Measurements from ENCODE around the gene WNT1. TPM values are rescaled to one million over a fixed set of nuclear protein-coding genes. Genes with fewer than 3 reads are reported as not detected.

The WNT1 gene
- total RNA-seq, 2 experiments from 2014 or later, result 0.81 to 1.1 TPM

- CTCF ChIA-PET, result interaction anchor here (1.0 to 1.3 kb wide), 2 partner anchors 27 to 108 kb away, joined by 3 to 4 read pairs; no protein-coding TSS in a partner anchor
- Mint-ChIP-seq H3K36me3 (ENCODE audit: low read depth) (no peaks in the 10 kb centered on the region), H3K4me1 (ENCODE audit: low read depth) (peaks cover 12% of the 10 kb centered on the region), H3K9me3 (ENCODE audit: insufficient read depth) (no peaks in the 10 kb centered on the region), H3K27ac (no peak overlapping the region), H3K27me3 (ENCODE audit: low read depth) (peaks cover 17% of the 10 kb centered on the region), H3K4me3 (no peak overlapping the region)
- no peak for DNase-seq
- POLR2A ChIA-PET, result interaction anchor here (0.6 kb wide), 1 partner anchor 23 kb away, joined by 3 read pairs; no protein-coding TSS in a partner anchor
- ATAC-seq, result no peak
Observed at GRCh38 chr12:48961331-48961730, 16.8 kb upstream of the WNT1 start.

- POLR2A ChIA-PET, result interaction anchor here (0.5 to 1.2 kb wide), 2 partner anchors 36 to 96 kb away, joined by 4 to 5 read pairs; partner anchors contain the start of genes FKBP11 and RND1
- Mint-ChIP-seq H3K4me3 (no peak overlapping the region), H3K27ac (no peak overlapping the region), H3K4me1 (ENCODE audit: low read depth) (peaks cover 7% of the 10 kb centered on the region), H3K36me3 (ENCODE audit: low read depth) (no peaks in the 10 kb centered on the region), H3K27me3 (ENCODE audit: low read depth) (peaks cover 20% of the 10 kb centered on the region), H3K9me3 (ENCODE audit: insufficient read depth) (no peaks in the 10 kb centered on the region)
- CTCF ChIA-PET, result interaction anchor here (1.0 to 1.3 kb wide), 2 partner anchors 26 to 109 kb away, joined by 3 to 4 read pairs; no protein-coding TSS in a partner anchor
- DNase-seq (no peak), ATAC-seq (no peak)
Observed at GRCh38 chr12:48961801-48962200, 16.3 kb upstream of the WNT1 start.

GRCh38 chr12:48965298-48965838 lies 12.8 kb upstream of the WNT1 start:
- no peaks in the 10 kb centered on the region for H3K36me3 Mint-ChIP-seq (ENCODE audit: low read depth)
- peaks cover 36% of the 10 kb centered on the region for H3K27me3 Mint-ChIP-seq (ENCODE audit: low read depth)
- ChIA-PET CTCF (interaction anchor here (2.3 to 3.2 kb wide), 2 partner anchors 8 to 23 kb away, joined by 5 to 15 read pairs; no protein-coding TSS in a partner anchor), POLR2A (no interaction called here)
- no peaks in the 10 kb centered on the region for H3K9me3 Mint-ChIP-seq (ENCODE audit: insufficient read depth)
- H3K4me3 Mint-ChIP-seq, result no peak overlapping the region
- ATAC-seq (no peak), DNase-seq (no peak)
- H3K27ac Mint-ChIP-seq, result no peak overlapping the region
- peaks cover 10% of the 10 kb centered on the region for H3K4me1 Mint-ChIP-seq (ENCODE audit: low read depth)

GRCh38 chr12:48966177-48966895 lies 11.8 kb upstream of the WNT1 start:
- H3K36me3 Mint-ChIP-seq (ENCODE audit: low read depth), result no peaks in the 10 kb centered on the region
- H3K27me3 Mint-ChIP-seq (ENCODE audit: low read depth), result peaks cover 38% of the 10 kb centered on the region
- ChIA-PET CTCF (interaction anchor here (0.9 to 6.0 kb wide), 6 partner anchors 9 to 76 kb away, joined by 3 to 41 read pairs (median 6); partner anchors contain the start of genes ARF3 and WNT1), POLR2A (interaction anchor here (0.6 kb wide), 1 partner anchor 11 kb away, joined by 3 read pairs; no protein-coding TSS in a partner anchor)
- H3K9me3 Mint-ChIP-seq (ENCODE audit: insufficient read depth), result no peaks in the 10 kb centered on the region
- DNase-seq, result no peak
- no peak overlapping the region for H3K4me3 Mint-ChIP-seq
- H3K4me1 Mint-ChIP-seq (ENCODE audit: low read depth), result peaks cover 20% of the 10 kb centered on the region
- H3K27ac Mint-ChIP-seq, result no peak overlapping the region
- ATAC-seq, result no peak

GRCh38 chr12:48967991-48968390 lies 10.1 kb upstream of the WNT1 start:
- POLR2A ChIA-PET, result interaction anchor here (1.2 kb wide), 1 partner anchor 10 kb away, joined by 3 read pairs; the partner anchor contains the start of gene WNT1
- CTCF ChIA-PET, result interaction anchor here (1.4 to 6.0 kb wide), 5 partner anchors 11 to 26 kb away, joined by 3 to 42 read pairs (median 5); partner anchors contain the start of genes ARF3 and WNT1
- peaks cover 54% of the 10 kb centered on the region for H3K27me3 Mint-ChIP-seq (ENCODE audit: low read depth)
- H3K4me3 Mint-ChIP-seq, result no peak overlapping the region
- H3K27ac Mint-ChIP-seq, result no peak overlapping the region
- no peaks in the 10 kb centered on the region for H3K36me3 Mint-ChIP-seq (ENCODE audit: low read depth)
- ATAC-seq, result no peak
- H3K4me1 Mint-ChIP-seq (ENCODE audit: low read depth), result peaks cover 35% of the 10 kb centered on the region
- no peak for DNase-seq
- no peaks in the 10 kb centered on the region for H3K9me3 Mint-ChIP-seq (ENCODE audit: insufficient read depth)

GRCh38 chr12:48968467-48968866 lies 9.7 kb upstream of the WNT1 start:
- H3K9me3 Mint-ChIP-seq (ENCODE audit: insufficient read depth), result no peaks in the 10 kb centered on the region
- H3K36me3 Mint-ChIP-seq (ENCODE audit: low read depth), result no peaks in the 10 kb centered on the region
- ChIA-PET POLR2A (interaction anchor here (0.7 to 1.2 kb wide), 3 partner anchors 9 to 116 kb away, joined by 3 read pairs; partner anchors contain the start of gene WNT1), CTCF (interaction anchor here (1.2 to 6.0 kb wide), 8 partner anchors 8 to 77 kb away, joined by 3 to 42 read pairs (median 4); partner anchors contain the start of genes ARF3 and WNT1)
- peaks cover 37% of the 10 kb centered on the region for H3K4me1 Mint-ChIP-seq (ENCODE audit: low read depth)
- H3K27me3 Mint-ChIP-seq (ENCODE audit: low read depth), result peaks cover 58% of the 10 kb centered on the region
- DNase-seq (no peak), ATAC-seq (no peak)
- H3K27ac Mint-ChIP-seq, result no peak overlapping the region
- H3K4me3 Mint-ChIP-seq, result no peak overlapping the region

GRCh38 chr12:48969160-48969771 lies 8.9 kb upstream of the WNT1 start:
- DNase-seq, result no peak
- H3K27ac Mint-ChIP-seq, result no peak overlapping the region
- POLR2A ChIA-PET, result interaction anchor here (0.7 to 0.9 kb wide), 2 partner anchors 11 to 117 kb away, joined by 3 read pairs; no protein-coding TSS in a partner anchor
- H3K4me1 Mint-ChIP-seq (ENCODE audit: low read depth), result peaks cover 37% of the 10 kb centered on the region
- peaks cover 62% of the 10 kb centered on the region for H3K27me3 Mint-ChIP-seq (ENCODE audit: low read depth)
- CTCF ChIA-PET, result interaction anchor here (0.8 to 6.0 kb wide), 9 partner anchors 9 to 78 kb away, joined by 3 to 42 read pairs (median 3); partner anchors contain the start of gene WNT1
- no peaks in the 10 kb centered on the region for H3K36me3 Mint-ChIP-seq (ENCODE audit: low read depth)
- no peak for ATAC-seq
- H3K4me3 Mint-ChIP-seq, result no peak overlapping the region
- H3K9me3 Mint-ChIP-seq (ENCODE audit: insufficient read depth), result no peaks in the 10 kb centered on the region

GRCh38 chr12:48969833-48970701 lies 8.1 kb upstream of the WNT1 start:
- H3K4me3 Mint-ChIP-seq, result no peak overlapping the region
- H3K27ac Mint-ChIP-seq, result no peak overlapping the region
- ATAC-seq (peak; percentile 50), DNase-seq (no peak)
- H3K9me3 Mint-ChIP-seq (ENCODE audit: insufficient read depth), result no peaks in the 10 kb centered on the region
- H3K36me3 Mint-ChIP-seq (ENCODE audit: low read depth), result no peaks in the 10 kb centered on the region
- ChIA-PET POLR2A (no interaction called here), CTCF (interaction anchor here (0.8 to 6.0 kb wide), 9 partner anchors 9 to 117 kb away, joined by 3 to 42 read pairs (median 3); partner anchors contain the start of genes ARF3 and WNT1)
- peaks cover 68% of the 10 kb centered on the region for H3K27me3 Mint-ChIP-seq (ENCODE audit: low read depth)
- H3K4me1 Mint-ChIP-seq (ENCODE audit: low read depth), result peaks cover 37% of the 10 kb centered on the region

- ChIA-PET CTCF (interaction anchor here (0.8 to 6.0 kb wide), 8 partner anchors 8 to 118 kb away, joined by 3 to 42 read pairs (median 4); partner anchors contain the start of genes ARF3, DDN and WNT1), POLR2A (interaction anchor here (0.9 kb wide), 1 partner anchor 47 kb away, joined by 4 read pairs; no protein-coding TSS in a partner anchor)
- no peaks in the 10 kb centered on the region for H3K9me3 Mint-ChIP-seq (ENCODE audit: insufficient read depth)
- no peaks in the 10 kb centered on the region for H3K36me3 Mint-ChIP-seq (ENCODE audit: low read depth)
- no peak overlapping the region for H3K27ac Mint-ChIP-seq
- ATAC-seq (no peak), DNase-seq (no peak)
- H3K4me1 Mint-ChIP-seq (ENCODE audit: low read depth), result peaks cover 37% of the 10 kb centered on the region
- H3K27me3 Mint-ChIP-seq (ENCODE audit: low read depth), result peaks cover 71% of the 10 kb centered on the region
- H3K4me3 Mint-ChIP-seq, result peak overlapping the region; percentile 58
Observed at GRCh38 chr12:48970702-48971334, 7.3 kb upstream of the WNT1 start.

- DNase-seq, result peak; percentile 35
- ChIA-PET CTCF (interaction anchor here (1.1 to 6.0 kb wide), 7 partner anchors 7 to 126 kb away, joined by 3 to 42 read pairs (median 9); partner anchors contain the start of genes ARF3, DDN and WNT1), POLR2A (interaction anchor here (1.5 kb wide), 1 partner anchor 15 kb away, joined by 5 read pairs; the partner anchor contains the start of gene ARF3)
- peaks cover 82% of the 10 kb centered on the region for H3K27me3 Mint-ChIP-seq (ENCODE audit: low read depth)
- no peaks in the 10 kb centered on the region for H3K9me3 Mint-ChIP-seq (ENCODE audit: insufficient read depth)
- ATAC-seq, result peak; percentile 28
- no peak overlapping the region for H3K27ac Mint-ChIP-seq
- H3K4me1 Mint-ChIP-seq (ENCODE audit: low read depth), result peaks cover 40% of the 10 kb centered on the region
- H3K4me3 Mint-ChIP-seq, result peak overlapping the region; percentile 59
- H3K36me3 Mint-ChIP-seq (ENCODE audit: low read depth), result no peaks in the 10 kb centered on the region
Observed at GRCh38 chr12:48972213-48972951, 5.7 kb upstream of the WNT1 start.
